A673 (cell line): Measurements from ENCODE around the gene PSMG4. TPM values are rescaled to one million over a fixed set of nuclear protein-coding genes. Genes with fewer than 3 reads are reported as not detected.

Experiments used
- BruUV-seq: library from RNA; stranded (reverse); fragments of 400-500 nt; replicated peaks from 2 replicates; lab custom pipeline; 2021; lab: Mats Ljungman, UMichigan
- CTCF ChIA-PET: fragments of 300-600 bp; sonication (Branson Sonifier 250); formaldehyde crosslinking; loops from one replicate; lab custom pipeline; 2022; ENCODE audit warnings: antibody characterized with exemption; lab: Charles Lee
- POLR2A ChIA-PET: fragments of 300-600 bp; sonication (Branson Sonifier 250); formaldehyde crosslinking; loops from one replicate; lab custom pipeline; 2022; ENCODE audit warnings: antibody characterized with exemption; ENCODE audit not compliant: low non-redundant PET; lab: Charles Lee
- DNase-seq: peaks from one replicate; pipeline ENCODE4 v3.0.0-alpha.2; 2015; ENCODE audit warnings: low spot score
- H3K27ac ChIP-seq: fragments of 200-600 bp; sonication (generic); 2 replicates; pipeline ENCODE4 v1.5.1; 2016; ENCODE audit warnings: mixed run types, low read depth, mild to moderate bottlenecking, mixed read lengths, antibody characterized with exemption, low read length; ENCODE audit not compliant: poor library complexity, severe bottlenecking
- H3K27me3 ChIP-seq: fragments of 200-600 bp; sonication (generic); replicated peaks from 2 replicates; pipeline ENCODE4 v1.6.1; 2017; ENCODE audit warnings: mixed run types, low read depth, mild to moderate bottlenecking, mixed read lengths, antibody characterized with exemption, low read length; ENCODE audit not compliant: insufficient read depth, poor library complexity
- H3K36me3 ChIP-seq: fragments of 200-600 bp; sonication (generic); 2 replicates; pipeline ENCODE4 v1.6.1; 2016; ENCODE audit warnings: mixed run types, mild to moderate bottlenecking, mixed read lengths, antibody characterized with exemption, low read length; ENCODE audit not compliant: insufficient read depth, poor library complexity, severe bottlenecking
- H3K4me1 ChIP-seq: fragments of 200-600 bp; sonication (generic); 2 replicates; pipeline ENCODE4 v1.6.1; 2017; ENCODE audit warnings: mixed run types, mild to moderate bottlenecking, mixed read lengths, antibody characterized with exemption, low read length; ENCODE audit not compliant: insufficient read depth, poor library complexity, severe bottlenecking
- H3K4me3 ChIP-seq: fragments of 200-600 bp; sonication (generic); 2 replicates; pipeline ENCODE4 v1.5.1; 2016; ENCODE audit warnings: low read depth, mixed run types, mild to moderate bottlenecking, mixed read lengths, low read length; ENCODE audit not compliant: poor library complexity, severe bottlenecking
- H3K9me3 ChIP-seq: fragments of 200-600 bp; sonication (generic); 2 replicates; pipeline ENCODE4 v1.6.1; 2016; ENCODE audit warnings: mixed run types, low read depth, mild to moderate bottlenecking, mixed read lengths, antibody characterized with exemption, low read length; ENCODE audit not compliant: poor library complexity, severe bottlenecking
- EZH2 ChIP-seq: fragments of 200-600 bp; sonication (generic); IDR thresholded peaks from 2 replicates; pipeline ENCODE4 v1.6.1; 2017; ENCODE audit warnings: borderline replicate concordance, low read depth, mild to moderate bottlenecking, mixed read lengths, antibody characterized with exemption, low read length; ENCODE audit not compliant: poor library complexity, severe bottlenecking
- intact Hi-C: fragments of 100-400 bp; cut with micrococcal nuclease; formaldehyde crosslinking; loops from one replicate; pipeline ENCODE4 v1.10.0; 2022; ENCODE audit not compliant: unreplicated experiment
- total RNA-seq: library from RNA; stranded (reverse); gene quantifications from 2 replicates; pipeline ENCODE4 v1.2.3, GENCODE V29; 2021
- TF ChIP-seq, protein P1 (sequence below): fragments of 300-800, 200-600 bp; sonication (generic); conservative IDR thresholded peaks from 2 replicates; pipeline ENCODE4 v1.5.1; 2017; ENCODE audit warnings: low read depth, mild to moderate bottlenecking, antibody characterized with exemption, low read length, moderate library complexity, mixed read lengths

Gene PSMG4
- total RNA-seq, 1 experiment from 2014 or later = 34.4 TPM

DNA sequence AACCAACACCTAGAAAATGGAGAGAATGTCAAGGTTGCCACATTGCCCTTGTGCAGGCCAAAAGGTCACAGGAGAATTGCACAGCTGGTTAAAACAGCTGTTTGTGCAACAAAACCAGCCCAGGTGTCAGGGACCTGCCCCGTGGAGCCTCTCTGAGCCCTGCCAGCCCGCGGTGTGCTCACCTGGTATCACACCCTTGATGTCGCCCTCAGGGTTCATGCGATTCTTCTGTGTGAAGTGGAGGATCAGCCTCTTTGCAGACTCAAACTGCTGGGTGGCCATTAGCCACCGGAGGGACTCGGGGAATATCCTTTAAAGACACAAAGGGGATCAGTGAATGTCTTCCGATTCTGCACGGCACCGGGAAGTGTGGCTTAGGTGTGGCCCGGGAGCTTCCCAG is 39.2 kb downstream of the PSMG4 start:
- no TSS peak for BruUV-seq
- Histone ChIP-seq H3K4me1 (no peaks in the 10 kb centered on the region), H3K27ac (no peak overlapping the region), H3K4me3 (no peak overlapping the region), H3K9me3 (no peaks in the 10 kb centered on the region), H3K36me3 (no peaks in the 10 kb centered on the region), H3K27me3 (no peaks in the 10 kb centered on the region)
- ChIA-PET POLR2A (no interaction called here), CTCF (no interaction called here)
- DNase-seq = no peak
- intact Hi-C loops = no loop called here
- TF ChIP-seq EZH2 = no peak
- TF ChIP-seq, protein P1, sequence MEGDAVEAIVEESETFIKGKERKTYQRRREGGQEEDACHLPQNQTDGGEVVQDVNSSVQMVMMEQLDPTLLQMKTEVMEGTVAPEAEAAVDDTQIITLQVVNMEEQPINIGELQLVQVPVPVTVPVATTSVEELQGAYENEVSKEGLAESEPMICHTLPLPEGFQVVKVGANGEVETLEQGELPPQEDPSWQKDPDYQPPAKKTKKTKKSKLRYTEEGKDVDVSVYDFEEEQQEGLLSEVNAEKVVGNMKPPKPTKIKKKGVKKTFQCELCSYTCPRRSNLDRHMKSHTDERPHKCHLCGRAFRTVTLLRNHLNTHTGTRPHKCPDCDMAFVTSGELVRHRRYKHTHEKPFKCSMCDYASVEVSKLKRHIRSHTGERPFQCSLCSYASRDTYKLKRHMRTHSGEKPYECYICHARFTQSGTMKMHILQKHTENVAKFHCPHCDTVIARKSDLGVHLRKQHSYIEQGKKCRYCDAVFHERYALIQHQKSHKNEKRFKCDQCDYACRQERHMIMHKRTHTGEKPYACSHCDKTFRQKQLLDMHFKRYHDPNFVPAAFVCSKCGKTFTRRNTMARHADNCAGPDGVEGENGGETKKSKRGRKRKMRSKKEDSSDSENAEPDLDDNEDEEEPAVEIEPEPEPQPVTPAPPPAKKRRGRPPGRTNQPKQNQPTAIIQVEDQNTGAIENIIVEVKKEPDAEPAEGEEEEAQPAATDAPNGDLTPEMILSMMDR = no peak

DNA sequence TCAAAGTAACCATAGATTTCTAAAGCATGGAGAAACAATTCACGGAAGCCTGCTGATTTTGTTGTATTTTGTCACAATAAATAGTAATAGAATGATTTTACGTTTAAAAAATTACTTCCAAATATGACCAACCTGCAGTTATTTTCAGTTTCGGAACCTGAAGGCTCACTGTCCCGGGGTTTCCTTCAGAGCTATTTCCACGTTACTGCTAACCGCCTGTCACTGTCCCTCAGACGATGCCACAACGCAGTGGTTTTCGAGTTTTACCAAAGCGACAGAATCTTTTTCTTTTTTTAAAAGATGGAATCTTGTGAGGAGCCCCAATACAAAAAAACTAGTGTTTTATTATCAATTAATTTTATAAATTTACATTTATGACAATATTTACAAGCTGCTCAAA is 40.5 kb downstream of the PSMG4 start:
- H3K27me3 ChIP-seq = no peaks in the 10 kb centered on the region
- no peak for DNase-seq
- no TSS peak for BruUV-seq
- ChIA-PET POLR2A (interaction anchor here (0.6 kb wide), 1 partner anchor 1576 kb away, joined by 9 read pairs; no protein-coding TSS in a partner anchor), CTCF (no interaction called here)
- no peak overlapping the region for H3K27ac ChIP-seq
- H3K4me3 ChIP-seq = no peak overlapping the region
- H3K9me3 ChIP-seq = no peaks in the 10 kb centered on the region
- H3K4me1 ChIP-seq = no peaks in the 10 kb centered on the region
- H3K36me3 ChIP-seq = no peaks in the 10 kb centered on the region
- intact Hi-C loops = no loop called here
- no peak for TF ChIP-seq EZH2
- TF ChIP-seq, protein P1 = no peak

DNA sequence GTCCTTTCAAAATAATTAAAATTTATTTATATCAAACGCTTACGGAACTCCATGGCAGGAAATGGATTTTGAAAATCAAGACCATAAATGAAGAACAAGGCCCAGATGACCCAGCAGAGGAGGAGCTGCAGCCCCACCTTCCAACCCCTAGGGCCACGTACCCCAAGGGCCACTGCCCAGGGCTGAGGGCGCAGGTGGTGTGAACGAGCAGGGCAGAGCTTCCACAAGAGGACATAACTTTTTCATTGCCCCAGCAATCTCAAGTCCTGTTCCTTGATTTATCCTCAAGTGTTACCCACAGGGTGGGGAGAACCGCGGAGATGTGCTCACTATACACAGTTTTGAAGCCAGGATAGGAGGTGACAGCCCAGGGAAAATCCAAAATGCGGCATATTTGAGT is 42.8 kb downstream of the PSMG4 start:
- Histone ChIP-seq H3K27me3 (no peaks in the 10 kb centered on the region), H3K36me3 (no peaks in the 10 kb centered on the region), H3K27ac (no peak overlapping the region), H3K4me1 (no peaks in the 10 kb centered on the region), H3K9me3 (no peaks in the 10 kb centered on the region), H3K4me3 (no peak overlapping the region)
- DNase-seq = no peak
- TF ChIP-seq, protein P1 = no peak
- TF ChIP-seq EZH2 = no peak
- intact Hi-C loops = no loop called here
- ChIA-PET POLR2A (no interaction called here), CTCF (no interaction called here)
- BruUV-seq = no TSS peak
